HEK293 (cell line): ENCODE results near the gene ZNF260.

ENCODE experiments used
- BCL6B ChIP-seq: fragments of 450-650 bp; formaldehyde crosslinking; IDR thresholded peaks from 2 replicates; pipeline ENCODE4 v1.5.1; 2017; ENCODE audit warnings: missing biosample characterization, missing genetic modification characterization
- GFI1B ChIP-seq: fragments of 450-650 bp; formaldehyde crosslinking; IDR thresholded peaks from 2 replicates; pipeline ENCODE4 v1.5.1; 2016; ENCODE audit warnings: missing biosample characterization, missing genetic modification characterization
- GLIS2 ChIP-seq: fragments of 450-650 bp; formaldehyde crosslinking; IDR thresholded peaks from 2 replicates; pipeline ENCODE4 v1.5.1; 2016; ENCODE audit warnings: missing biosample characterization, missing genetic modification characterization
- MYNN ChIP-seq: fragments of 450-650 bp; formaldehyde crosslinking; IDR thresholded peaks from 2 replicates; pipeline ENCODE4 v1.5.1; 2016; ENCODE audit warnings: missing biosample characterization, missing genetic modification characterization, borderline replicate concordance
- OVOL3 ChIP-seq: fragments of 450-650 bp; formaldehyde crosslinking; IDR thresholded peaks from 2 replicates; pipeline ENCODE4 v1.5.1; 2016; ENCODE audit warnings: missing biosample characterization, missing genetic modification characterization
- PRDM4 ChIP-seq: fragments of 450-650 bp; formaldehyde crosslinking; IDR thresholded peaks from 2 replicates; pipeline ENCODE4 v1.5.1; 2017; ENCODE audit warnings: missing biosample characterization, missing genetic modification characterization
- REST ChIP-seq: fragments of 450-650 bp; formaldehyde crosslinking; IDR thresholded peaks from 2 replicates; pipeline ENCODE4 v1.5.1; 2016; ENCODE audit warnings: missing biosample characterization, missing genetic modification characterization
- TRIM28 ChIP-seq: IDR thresholded peaks from 2 replicates; pipeline ENCODE4 v1.6.1; 2011; ENCODE audit warnings: low read length, control low read depth, borderline replicate concordance
- ZBTB21 ChIP-seq: fragments of 450-650 bp; formaldehyde crosslinking; IDR thresholded peaks from 2 replicates; pipeline ENCODE4 v1.5.1; 2017; ENCODE audit warnings: missing biosample characterization, missing genetic modification characterization
- ZBTB48 ChIP-seq: fragments of 450-650 bp; formaldehyde crosslinking; IDR thresholded peaks from 2 replicates; pipeline ENCODE4 v1.5.1; 2016; ENCODE audit warnings: missing biosample characterization, missing genetic modification characterization
- ZBTB7A ChIP-seq: fragments of 450-650 bp; formaldehyde crosslinking; IDR thresholded peaks from 2 replicates; pipeline ENCODE4 v1.5.1; 2016; ENCODE audit warnings: low read depth, missing biosample characterization, missing genetic modification characterization
- ZBTB8A ChIP-seq: fragments of 450-650 bp; formaldehyde crosslinking; IDR thresholded peaks from 2 replicates; pipeline ENCODE4 v1.5.1; 2016; ENCODE audit warnings: missing biosample characterization, missing genetic modification characterization
- ZFP37 ChIP-seq: fragments of 450-650 bp; formaldehyde crosslinking; IDR thresholded peaks from 2 replicates; pipeline ENCODE4 v1.5.1; 2016; ENCODE audit warnings: missing biosample characterization, missing genetic modification characterization
- ZNF121 ChIP-seq: fragments of 450-650 bp; formaldehyde crosslinking; IDR thresholded peaks from 2 replicates; pipeline ENCODE4 v1.5.1; 2016; ENCODE audit warnings: missing biosample characterization, missing genetic modification characterization
- ZNF133 ChIP-seq: fragments of 450-650 bp; formaldehyde crosslinking; IDR thresholded peaks from 2 replicates; pipeline ENCODE4 v1.5.1; 2016; ENCODE audit warnings: missing biosample characterization, missing genetic modification characterization
- ZNF138 ChIP-seq: fragments of 450-650 bp; formaldehyde crosslinking; IDR thresholded peaks from 2 replicates; pipeline ENCODE4 v1.5.1; 2016; ENCODE audit warnings: missing biosample characterization, missing genetic modification characterization, borderline replicate concordance
- ZNF211 ChIP-seq: fragments of 450-650 bp; formaldehyde crosslinking; IDR thresholded peaks from 2 replicates; pipeline ENCODE4 v1.5.1; 2016; ENCODE audit warnings: low read depth, missing biosample characterization, missing genetic modification characterization
- ZNF423 ChIP-seq: fragments of 450-650 bp; formaldehyde crosslinking; IDR thresholded peaks from 2 replicates; pipeline ENCODE4 v1.5.1; 2016; ENCODE audit warnings: missing biosample characterization, missing genetic modification characterization
- ZNF426 ChIP-seq: fragments of 450-650 bp; formaldehyde crosslinking; IDR thresholded peaks from 2 replicates; pipeline ENCODE4 v1.5.1; 2017; ENCODE audit warnings: missing biosample characterization, missing genetic modification characterization, mild to moderate bottlenecking, inconsistent platforms, moderate library complexity
- ZNF488 ChIP-seq: fragments of 450-650 bp; formaldehyde crosslinking; IDR thresholded peaks from 2 replicates; pipeline ENCODE4 v1.5.1; 2016; ENCODE audit warnings: missing biosample characterization, missing genetic modification characterization
- ZNF558 ChIP-seq: fragments of 450-650 bp; formaldehyde crosslinking; IDR thresholded peaks from 2 replicates; pipeline ENCODE4 v1.5.1; 2016; ENCODE audit warnings: missing biosample characterization, missing genetic modification characterization
- ZNF600 ChIP-seq: fragments of 450-650 bp; formaldehyde crosslinking; IDR thresholded peaks from 2 replicates; pipeline ENCODE4 v1.5.1; 2016; ENCODE audit warnings: missing biosample characterization, missing genetic modification characterization
- ZNF624 ChIP-seq: fragments of 450-650 bp; formaldehyde crosslinking; IDR thresholded peaks from 2 replicates; pipeline ENCODE4 v1.5.1; 2017; ENCODE audit warnings: missing biosample characterization, missing genetic modification characterization
- ZNF654 ChIP-seq: fragments of 450-650 bp; formaldehyde crosslinking; IDR thresholded peaks from 2 replicates; pipeline ENCODE4 v1.5.1; 2016; ENCODE audit warnings: low read depth, missing biosample characterization, missing genetic modification characterization
- ZNF701 ChIP-seq: fragments of 450-650 bp; formaldehyde crosslinking; IDR thresholded peaks from 2 replicates; pipeline ENCODE4 v1.5.1; 2016; ENCODE audit warnings: missing biosample characterization, missing genetic modification characterization
- ZNF76 ChIP-seq: fragments of 450-650 bp; formaldehyde crosslinking; IDR thresholded peaks from 2 replicates; pipeline ENCODE4; 2016; ENCODE audit warnings: low read depth, missing biosample characterization, missing genetic modification characterization, borderline replicate concordance
- ZNF792 ChIP-seq: fragments of 450-650 bp; formaldehyde crosslinking; IDR thresholded peaks from 2 replicates; pipeline ENCODE4 v1.5.1; 2016; ENCODE audit warnings: missing biosample characterization, missing genetic modification characterization
- ZSCAN4 ChIP-seq: fragments of 450-650 bp; formaldehyde crosslinking; IDR thresholded peaks from 2 replicates; pipeline ENCODE4 v1.5.1; 2017; ENCODE audit warnings: missing biosample characterization, missing genetic modification characterization
- ZSCAN5A ChIP-seq: fragments of 450-650 bp; formaldehyde crosslinking; IDR thresholded peaks from 2 replicates; pipeline ENCODE4 v1.5.1; 2016; ENCODE audit warnings: missing biosample characterization, missing genetic modification characterization
- ZXDB ChIP-seq: fragments of 450-650 bp; formaldehyde crosslinking; IDR thresholded peaks from 2 replicates; pipeline ENCODE4 v1.5.1; 2016; ENCODE audit warnings: missing biosample characterization, missing genetic modification characterization

ZNF260 gene

GRCh38 chr19:36528194-36528920 is at the start of gene ZNF260 (continued):
- TF ChIP-seq PRDM4 (tag by site-specific recombination) = peak; percentile 56; the same call in 1 of the 2 replicates
- no peak for TF ChIP-seq ZNF211 (tag by site-specific recombination)
- TF ChIP-seq ZNF133 = no peak
- TF ChIP-seq ZNF792 (tag by site-specific recombination) = no peak
- TF ChIP-seq ZBTB7A (tag by site-specific recombination) = peak; percentile 88
- peak; percentile 85; the same call in 1 of the 2 replicates for TF ChIP-seq TRIM28
- no peak for TF ChIP-seq ZNF423 (tag by site-specific recombination)
- peak; percentile 94 for TF ChIP-seq ZBTB48 (tag by site-specific recombination)
- peak; percentile 99 for TF ChIP-seq ZXDB (tag by site-specific recombination)
- peak; percentile 42; the same call in 1 of the 2 replicates for TF ChIP-seq ZNF558
- no peak for TF ChIP-seq GFI1B (tag by site-specific recombination)
- TF ChIP-seq MYNN (tag by site-specific recombination) = 0 out of 2 replicates have a peak, but pooled peaks have one; percentile 59
- no peak for TF ChIP-seq ZNF426 (tag by site-specific recombination)
- peak; percentile 100 for TF ChIP-seq ZNF121 (tag by site-specific recombination)
- TF ChIP-seq OVOL3 (tag by site-specific recombination) = peak; percentile 80; the same call in 1 of the 2 replicates
- no peak for TF ChIP-seq ZNF138 (tag by site-specific recombination)
- peak; percentile 80 for TF ChIP-seq ZSCAN4 (tag by site-specific recombination)
- TF ChIP-seq ZNF76 (tag by site-specific recombination) = peak; percentile 99
- peak; percentile 68 for TF ChIP-seq ZBTB21 (tag by site-specific recombination)
- TF ChIP-seq ZFP37 (tag by site-specific recombination) = no peak; the same call in 1 of the 2 replicates
- peak; percentile 84 for TF ChIP-seq GLIS2 (tag by site-specific recombination)
- 0 out of 2 replicates have a peak, but pooled peaks have one; percentile 98 for TF ChIP-seq ZNF600 (tag by site-specific recombination)
- TF ChIP-seq ZNF488 (tag by site-specific recombination) = no peak
- peak; percentile 13 for TF ChIP-seq ZNF654 (tag by site-specific recombination)
- peak; percentile 49 for TF ChIP-seq REST
- no peak for TF ChIP-seq ZNF624 (tag by site-specific recombination)
- 0 out of 2 replicates have a peak, but pooled peaks have one; percentile 24 for TF ChIP-seq ZSCAN5A
- TF ChIP-seq BCL6B = no peak
- peak; percentile 78 for TF ChIP-seq ZBTB8A
- no peak for TF ChIP-seq ZNF701 (tag by site-specific recombination)
